Activated naive CD4-positive, alpha-beta T cell treated with anti-CD3 and anti-CD28 coated beads, Interleukin-2, amount 50 U/mL, for 24 hours (primary cell): ENCODE results near the gene CAPN10.
A peak's percentile ranks its signal among the peaks of the same experiment; 100 is the strongest.

Source experiments
- H3K27ac Mint-ChIP-seq: one replicate; pipeline ENCODE4 v1.8.0; 2021; ENCODE audit warnings: mild to moderate bottlenecking, mixed read lengths
- H3K27me3 Mint-ChIP-seq: one replicate; pipeline ENCODE4 v1.8.0; 2021; ENCODE audit warnings: mixed read lengths
- H3K36me3 Mint-ChIP-seq: one replicate; pipeline ENCODE4 v1.8.0; 2021; ENCODE audit warnings: mixed read lengths
- H3K4me1 Mint-ChIP-seq: one replicate; pipeline ENCODE4 v1.8.0; 2021; ENCODE audit warnings: mixed read lengths
- H3K4me3 Mint-ChIP-seq: one replicate; pipeline ENCODE4 v1.8.0; 2021; ENCODE audit warnings: mild to moderate bottlenecking, mixed read lengths
- H3K9me3 Mint-ChIP-seq: one replicate; pipeline ENCODE4 v1.8.0; 2021; ENCODE audit warnings: mixed read lengths

Gene CAPN10

DNA sequence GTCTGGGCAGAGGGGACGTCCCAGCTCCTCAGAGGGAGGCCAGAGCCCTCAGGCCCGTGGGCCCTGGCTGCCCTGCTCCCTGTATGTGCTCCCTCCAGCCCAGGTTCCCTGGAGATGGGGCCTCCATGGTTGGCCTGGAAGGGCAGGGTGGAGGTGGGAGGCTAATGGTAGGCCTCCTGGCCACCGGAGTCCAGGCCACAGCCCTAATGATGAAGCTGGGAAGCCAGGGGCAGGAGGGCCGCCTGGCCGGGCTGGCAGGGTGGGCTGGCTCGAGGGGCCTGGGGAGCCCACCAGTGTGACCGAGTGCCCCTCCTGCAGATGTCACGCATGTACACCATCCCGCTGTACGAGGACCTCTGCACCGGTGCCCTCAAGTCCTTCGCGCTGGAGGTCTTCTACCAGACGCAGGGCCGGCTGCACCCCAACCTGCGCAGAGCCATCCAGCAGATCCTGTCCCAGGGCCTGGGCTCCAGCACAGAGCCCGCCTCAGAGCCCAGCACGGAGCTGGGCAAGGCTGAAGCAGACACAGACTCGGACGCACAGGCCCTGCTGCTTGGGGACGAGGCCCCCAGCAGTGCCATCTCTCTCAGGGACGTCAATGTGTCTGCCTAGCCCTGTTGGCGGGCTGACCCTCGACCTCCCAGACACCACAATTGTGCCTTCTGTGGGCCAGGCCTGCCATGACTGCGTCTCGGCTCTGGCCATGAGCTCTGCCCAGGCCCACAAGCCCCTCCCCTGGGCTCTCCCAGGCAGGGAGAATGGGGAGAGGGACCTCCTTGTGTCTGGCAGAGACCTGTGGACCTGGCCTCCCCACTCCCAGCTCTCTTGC is 9.0 kb upstream of the CAPN10 start:
- H3K27ac Mint-ChIP-seq: no peak overlapping the region

GRCh38 chr2:240578110-240578450 is 8.5 kb upstream of the CAPN10 start:
- Mint-ChIP-seq H3K27ac (peak overlapping the region; percentile 51), H3K36me3 (peaks cover 2% of the 10 kb centered on the region), H3K4me3 (no peak overlapping the region), H3K9me3 (no peaks in the 10 kb centered on the region), H3K27me3 (no peaks in the 10 kb centered on the region), H3K4me1 (peaks cover 29% of the 10 kb centered on the region)

More for the DNA sequence above, 9.0 kb upstream of the CAPN10 start:
- peaks cover 2% of the 10 kb centered on the region for H3K36me3 Mint-ChIP-seq
- no peak overlapping the region for H3K4me3 Mint-ChIP-seq
- peaks cover 25% of the 10 kb centered on the region for H3K4me1 Mint-ChIP-seq
- H3K9me3 Mint-ChIP-seq: no peaks in the 10 kb centered on the region
- H3K27me3 Mint-ChIP-seq: no peaks in the 10 kb centered on the region

DNA sequence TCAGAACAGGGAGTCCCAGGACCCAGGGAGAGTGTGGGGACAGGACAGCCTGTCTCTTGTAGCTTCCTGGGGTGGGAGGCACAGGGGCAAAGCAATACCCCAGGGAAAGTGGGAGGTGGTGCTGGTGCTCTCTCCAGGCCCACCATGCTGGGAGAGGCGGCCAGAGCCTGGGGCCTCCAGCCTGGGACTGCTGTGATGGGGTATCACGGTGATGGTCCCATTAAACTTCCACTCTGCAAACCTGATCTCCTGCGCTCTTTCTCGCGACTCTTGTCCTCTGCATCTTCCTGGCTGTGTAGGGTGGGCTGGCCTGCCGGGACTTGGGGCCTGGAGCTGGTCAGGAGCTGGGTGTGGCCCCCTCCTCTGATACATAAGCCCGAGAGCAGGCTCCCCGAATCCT is 8.0 kb upstream of the CAPN10 start:
- no peaks in the 10 kb centered on the region for H3K9me3 Mint-ChIP-seq
- no peak overlapping the region for H3K4me3 Mint-ChIP-seq
- H3K27me3 Mint-ChIP-seq: no peaks in the 10 kb centered on the region
- H3K36me3 Mint-ChIP-seq: peaks cover 2% of the 10 kb centered on the region
- peaks cover 32% of the 10 kb centered on the region for H3K4me1 Mint-ChIP-seq
- peak overlapping the region; percentile 51 for H3K27ac Mint-ChIP-seq

DNA sequence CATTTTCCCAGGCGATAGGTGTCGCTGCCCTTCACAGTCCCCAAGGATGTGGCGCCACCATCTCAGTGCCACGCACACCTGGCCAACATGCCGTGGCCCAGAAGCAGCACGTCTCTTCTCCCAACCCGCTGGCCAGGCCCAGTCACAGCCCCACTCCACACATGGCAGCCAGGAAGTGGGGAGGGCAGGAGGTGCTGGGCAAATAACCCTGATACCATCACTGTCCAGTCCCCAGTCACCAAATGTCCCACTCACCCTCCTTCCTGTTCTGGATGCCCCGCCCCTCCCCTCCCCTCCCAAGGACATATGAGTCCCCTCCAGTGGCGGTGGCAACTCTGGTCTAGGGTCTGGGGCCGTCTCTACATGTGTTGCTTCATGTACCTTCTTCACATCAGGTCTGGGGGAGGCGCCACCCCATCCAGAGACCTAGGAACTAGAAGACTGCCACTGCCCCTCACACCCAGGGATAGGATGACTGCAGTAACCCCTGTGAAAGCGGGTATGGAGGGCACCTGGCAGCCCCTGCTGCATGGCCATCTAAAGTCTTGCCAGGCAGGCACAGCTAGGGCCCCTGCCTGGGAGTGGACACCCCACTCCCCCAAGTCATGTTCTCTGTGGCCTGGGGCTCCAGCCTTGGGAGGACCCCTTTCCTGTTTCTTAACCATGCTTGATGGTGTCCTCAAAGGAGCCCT is 7.3 kb upstream of the CAPN10 start:
- H3K4me1 Mint-ChIP-seq: peaks cover 34% of the 10 kb centered on the region
- H3K4me3 Mint-ChIP-seq: no peak overlapping the region
- H3K9me3 Mint-ChIP-seq: no peaks in the 10 kb centered on the region
- H3K27me3 Mint-ChIP-seq: no peaks in the 10 kb centered on the region
- H3K27ac Mint-ChIP-seq: peak overlapping the region; percentile 84
- peaks cover 2% of the 10 kb centered on the region for H3K36me3 Mint-ChIP-seq

GRCh38 chr2:240579771-240580614 is 6.5 kb upstream of the CAPN10 start:
- Mint-ChIP-seq H3K27me3 (no peaks in the 10 kb centered on the region), H3K4me3 (no peak overlapping the region), H3K9me3 (no peaks in the 10 kb centered on the region), H3K27ac (peak overlapping the region; percentile 84), H3K36me3 (peaks cover 2% of the 10 kb centered on the region), H3K4me1 (peaks cover 41% of the 10 kb centered on the region)

GRCh38 chr2:240581811-240582210 is 4.7 kb upstream of the CAPN10 start:
- H3K9me3 Mint-ChIP-seq: no peaks in the 10 kb centered on the region
- H3K4me1 Mint-ChIP-seq: peaks cover 44% of the 10 kb centered on the region
- no peaks in the 10 kb centered on the region for H3K27me3 Mint-ChIP-seq
- H3K27ac Mint-ChIP-seq: no peak overlapping the region
- no peak overlapping the region for H3K4me3 Mint-ChIP-seq
- peaks cover 2% of the 10 kb centered on the region for H3K36me3 Mint-ChIP-seq

- no peaks in the 10 kb centered on the region for H3K27me3 Mint-ChIP-seq
- H3K27ac Mint-ChIP-seq: no peak overlapping the region
- peaks cover 2% of the 10 kb centered on the region for H3K36me3 Mint-ChIP-seq
- no peak overlapping the region for H3K4me3 Mint-ChIP-seq
- H3K4me1 Mint-ChIP-seq: peaks cover 50% of the 10 kb centered on the region
- H3K9me3 Mint-ChIP-seq: no peaks in the 10 kb centered on the region
These were observed 3.8 kb upstream of the CAPN10 start for GRCh38 chr2:240582781-240583180.

DNA sequence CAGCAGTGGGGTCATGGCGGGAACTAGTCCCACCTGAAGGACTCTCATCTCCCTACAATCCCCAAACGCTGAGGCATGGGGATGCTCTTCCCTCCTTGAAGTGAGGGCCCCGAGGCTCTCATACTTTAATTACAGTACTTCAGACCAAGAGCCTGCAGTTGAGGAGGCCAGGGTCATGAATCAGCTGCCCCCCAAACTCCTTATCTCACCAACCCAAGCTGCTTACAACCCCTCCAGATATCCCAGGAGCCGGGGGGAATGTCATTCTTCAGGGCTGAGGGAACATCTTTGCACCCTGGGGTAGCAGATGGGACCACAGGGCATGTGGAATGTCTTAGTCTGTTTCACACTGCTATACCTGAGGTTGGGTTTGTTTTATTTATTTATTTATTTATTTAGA is 2.8 kb upstream of the CAPN10 start:
- peaks cover 2% of the 10 kb centered on the region for H3K36me3 Mint-ChIP-seq
- no peaks in the 10 kb centered on the region for H3K27me3 Mint-ChIP-seq
- H3K27ac Mint-ChIP-seq: no peak overlapping the region
- H3K4me1 Mint-ChIP-seq: peaks cover 58% of the 10 kb centered on the region
- H3K4me3 Mint-ChIP-seq: no peak overlapping the region
- no peaks in the 10 kb centered on the region for H3K9me3 Mint-ChIP-seq

GRCh38 chr2:240584486-240585031 is 2.0 kb upstream of the CAPN10 start:
- Mint-ChIP-seq H3K9me3 (no peaks in the 10 kb centered on the region), H3K27me3 (no peaks in the 10 kb centered on the region), H3K27ac (no peak overlapping the region), H3K4me3 (peak overlapping the region; percentile 92), H3K4me1 (peaks cover 57% of the 10 kb centered on the region), H3K36me3 (peaks cover 2% of the 10 kb centered on the region)

GRCh38 chr2:240585101-240585500 is 1.4 kb upstream of the CAPN10 start:
- H3K27me3 Mint-ChIP-seq: no peaks in the 10 kb centered on the region
- H3K4me3 Mint-ChIP-seq: peak overlapping the region; percentile 92
- H3K9me3 Mint-ChIP-seq: no peaks in the 10 kb centered on the region
- H3K27ac Mint-ChIP-seq: no peak overlapping the region
- peaks cover 2% of the 10 kb centered on the region for H3K36me3 Mint-ChIP-seq
- H3K4me1 Mint-ChIP-seq: peaks cover 52% of the 10 kb centered on the region

- Mint-ChIP-seq H3K4me1 (peaks cover 47% of the 10 kb centered on the region), H3K27me3 (no peaks in the 10 kb centered on the region), H3K4me3 (peak overlapping the region; percentile 92), H3K36me3 (peaks cover 2% of the 10 kb centered on the region), H3K9me3 (no peaks in the 10 kb centered on the region), H3K27ac (peak overlapping the region; percentile 90)
These were observed 795 bp upstream of the CAPN10 start for GRCh38 chr2:240585681-240586197.

DNA sequence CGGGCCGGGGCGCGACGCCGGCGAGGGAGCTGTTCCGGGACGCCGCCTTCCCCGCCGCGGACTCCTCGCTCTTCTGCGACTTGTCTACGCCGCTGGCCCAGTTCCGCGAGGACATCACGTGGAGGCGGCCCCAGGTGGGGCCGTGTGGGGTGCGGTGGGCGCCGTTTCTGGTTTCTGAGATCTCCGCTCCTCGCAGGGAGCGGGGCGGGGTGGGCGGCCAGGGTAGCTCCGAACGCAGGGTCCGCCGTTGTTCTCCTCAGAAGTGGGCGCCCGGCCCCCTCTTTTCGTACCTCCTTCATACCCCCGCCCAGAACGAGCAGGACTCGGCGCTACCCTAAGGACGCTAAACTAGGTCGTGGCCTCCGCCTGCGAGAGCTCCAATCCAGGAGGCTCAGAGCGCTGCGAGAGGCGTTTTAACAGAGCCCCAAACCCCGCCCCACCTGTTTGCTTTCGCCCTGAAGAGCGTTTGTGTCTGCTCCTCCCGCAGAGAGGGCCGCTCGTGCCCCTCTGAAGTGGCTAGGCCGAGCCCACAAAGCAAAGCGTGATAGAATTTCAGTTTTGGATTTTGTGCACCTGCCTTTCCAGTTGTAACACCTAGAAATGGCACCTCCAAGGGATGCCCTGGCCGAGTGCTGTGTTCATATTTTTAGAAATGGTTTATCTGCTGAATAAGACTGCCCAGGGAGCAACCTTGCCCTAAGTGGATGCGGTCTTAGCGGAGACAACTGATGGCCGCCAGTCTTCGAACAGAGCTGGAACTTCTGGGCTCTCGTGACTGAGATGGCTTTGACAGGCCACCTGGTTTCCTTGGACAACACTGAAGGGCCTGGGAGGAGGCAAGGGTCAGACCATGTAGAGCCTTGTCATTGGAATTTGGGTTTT is 626 bp downstream of the CAPN10 start:
- peak overlapping the region; percentile 94 for H3K4me3 Mint-ChIP-seq
- H3K4me1 Mint-ChIP-seq: peaks cover 44% of the 10 kb centered on the region
- no peaks in the 10 kb centered on the region for H3K27me3 Mint-ChIP-seq
- no peaks in the 10 kb centered on the region for H3K36me3 Mint-ChIP-seq
- H3K27ac Mint-ChIP-seq: peak overlapping the region; percentile 84
- H3K9me3 Mint-ChIP-seq: no peaks in the 10 kb centered on the region

DNA sequence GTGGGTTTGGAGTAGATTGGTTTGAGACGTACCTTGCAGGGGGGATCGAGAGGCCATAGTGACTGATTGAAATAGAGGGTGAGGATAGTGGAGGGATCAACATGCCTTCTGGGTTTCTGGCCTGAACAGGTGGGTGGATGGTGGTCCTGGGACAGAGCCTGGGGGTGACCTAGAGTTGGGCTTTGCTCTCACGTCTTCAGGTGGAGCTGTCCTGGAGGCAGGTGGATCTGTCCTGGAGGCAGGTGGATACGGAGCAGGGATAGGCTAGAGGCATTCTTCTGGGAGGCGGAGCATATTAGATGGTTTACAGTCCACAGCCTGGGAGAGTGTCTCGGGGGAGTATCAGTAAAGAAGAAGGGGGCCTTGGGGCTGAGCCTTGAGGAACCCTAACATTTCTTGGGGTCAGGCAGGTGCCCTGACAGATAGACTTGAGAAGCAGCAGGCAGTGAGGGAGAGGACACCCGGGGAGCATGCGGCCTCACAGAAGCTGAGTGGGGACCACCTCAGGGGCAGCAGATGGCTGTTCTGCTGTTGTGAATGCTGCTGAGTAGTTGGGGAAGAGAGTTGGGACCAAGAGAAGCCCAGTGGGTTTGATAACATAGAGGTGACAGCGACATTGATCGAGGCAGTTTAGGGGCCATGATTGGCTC is 1.6 kb downstream of the CAPN10 start:
- no peaks in the 10 kb centered on the region for H3K9me3 Mint-ChIP-seq
- peak overlapping the region; percentile 8 for H3K27ac Mint-ChIP-seq
- H3K27me3 Mint-ChIP-seq: no peaks in the 10 kb centered on the region
- peak overlapping the region; percentile 94 for H3K4me3 Mint-ChIP-seq
- no peaks in the 10 kb centered on the region for H3K36me3 Mint-ChIP-seq
- H3K4me1 Mint-ChIP-seq: peaks cover 36% of the 10 kb centered on the region

DNA sequence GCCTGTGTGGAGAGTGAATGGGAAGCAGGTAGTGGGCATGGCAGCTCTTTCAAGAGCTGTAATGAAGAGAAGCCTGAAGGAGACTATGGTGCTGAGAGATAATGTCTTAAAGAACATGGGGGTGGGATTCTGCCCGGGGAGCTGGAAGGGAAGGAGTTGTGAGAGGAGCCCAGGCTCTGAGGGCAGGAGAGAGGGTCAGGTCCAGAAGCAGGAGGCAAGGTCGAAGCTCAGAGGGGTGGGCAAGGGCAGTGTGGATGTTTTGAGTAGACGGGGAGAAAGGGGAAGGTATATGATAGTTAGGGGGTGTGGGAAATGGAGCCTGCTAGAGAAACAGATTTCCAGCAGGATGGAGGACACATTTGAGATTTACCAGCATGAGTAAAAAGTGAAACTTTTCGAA is 2.1 kb downstream of the CAPN10 start:
- Mint-ChIP-seq H3K4me3 (peak overlapping the region; percentile 94), H3K27ac (peak overlapping the region; percentile 32), H3K4me1 (peaks cover 33% of the 10 kb centered on the region), H3K9me3 (no peaks in the 10 kb centered on the region), H3K27me3 (no peaks in the 10 kb centered on the region), H3K36me3 (no peaks in the 10 kb centered on the region)
